SU-DHL-6 (cell line): ENCODE measurements around the gene ZNF740.

Experiments
- CTCF ChIP-seq: fragments of 200-600 bp; sonication (generic); IDR thresholded peaks from one replicate; pipeline ENCODE4 v1.5.1; 2017; ENCODE audit warnings: antibody characterized with exemption, mild to moderate bottlenecking, low read length, moderate library complexity; ENCODE audit not compliant: insufficient read depth, poor library complexity, severe bottlenecking
- EZH2phosphoT487 ChIP-seq: fragments of 200-600 bp; sonication (generic), shearing (Covaris generic); conservative IDR thresholded peaks from 2 replicates; pipeline ENCODE4 v1.6.1; 2018; ENCODE audit warnings: mild to moderate bottlenecking, antibody characterized with exemption, low read length, moderate library complexity, mixed read lengths

DNA sequence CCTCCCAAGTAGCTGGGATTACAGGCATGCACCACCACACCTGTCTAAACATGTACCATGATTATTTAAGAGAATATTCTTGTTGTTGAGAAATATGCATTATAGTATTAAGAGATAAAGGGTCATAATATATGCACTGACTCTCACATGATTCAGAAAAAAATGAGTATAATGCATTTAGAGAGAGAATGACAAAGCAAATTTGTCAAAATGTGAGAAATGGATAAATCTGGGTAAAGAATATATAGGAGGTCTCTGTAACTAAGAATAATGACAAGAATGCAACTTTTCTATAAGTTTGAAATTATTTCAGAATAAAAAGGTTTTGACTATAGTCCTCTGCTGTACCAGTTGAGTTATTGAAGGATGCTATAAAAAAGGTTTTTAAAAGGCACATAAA, 28.1 kb upstream of the ZNF740 start:
- TF ChIP-seq CTCF: no peak
- no peak for TF ChIP-seq EZH2phosphoT487
